HFFc6 (cell line): ENCODE results near the gene YJEFN3. TPM values are rescaled to one million over a fixed set of nuclear protein-coding genes. Genes with fewer than 3 reads are reported as not detected.

Experiments
- DNase-seq: peaks from one replicate; pipeline ENCODE4 v3.0.0-alpha.2; 2018
- H3K27ac Mint-ChIP-seq: 2 replicates; pipeline ENCODE4 v1.8.0; 2020; ENCODE audit warnings: mild to moderate bottlenecking, mixed read lengths
- H3K27me3 Mint-ChIP-seq: 2 replicates; pipeline ENCODE4 v1.8.0; 2021; ENCODE audit warnings: mild to moderate bottlenecking, moderate library complexity, mixed read lengths; ENCODE audit not compliant: insufficient read depth
- H3K36me3 Mint-ChIP-seq: 2 replicates; pipeline ENCODE4 v1.8.0; 2021; ENCODE audit warnings: low read depth, mixed read lengths
- H3K4me1 Mint-ChIP-seq: 2 replicates; pipeline ENCODE4 v1.8.0; 2020; ENCODE audit warnings: low read depth, mixed read lengths
- H3K4me3 Mint-ChIP-seq: 2 replicates; pipeline ENCODE4 v1.8.0; 2020; ENCODE audit warnings: mild to moderate bottlenecking, moderate library complexity, mixed read lengths
- H3K9me3 Mint-ChIP-seq: 2 replicates; pipeline ENCODE4 v1.8.0; 2020; ENCODE audit warnings: mild to moderate bottlenecking, mixed read lengths
- CTCF ChIP-seq: fragments of 200-600 bp; sonication (generic); IDR thresholded peaks from 2 replicates; pipeline ENCODE4 v1.5.0; 2021; ENCODE audit warnings: antibody characterized with exemption, mild to moderate bottlenecking
- total RNA-seq, 6 experiments: library from RNA; stranded (reverse); fragmentation: NEBNext Ultra II Directional; extraction: Animal tissue kit (Norgen Biotek cat#: 25700); gene quantifications; 2 replicates in 1 of 6; 3 replicates in 5 of 6; pipeline ENCODE4 v1.2.3, GENCODE V29; 2021

Gene YJEFN3
- total RNA-seq, 6 experiments from 2014 or later = 1.4 to 2.5 (median 2.0) TPM

DNA sequence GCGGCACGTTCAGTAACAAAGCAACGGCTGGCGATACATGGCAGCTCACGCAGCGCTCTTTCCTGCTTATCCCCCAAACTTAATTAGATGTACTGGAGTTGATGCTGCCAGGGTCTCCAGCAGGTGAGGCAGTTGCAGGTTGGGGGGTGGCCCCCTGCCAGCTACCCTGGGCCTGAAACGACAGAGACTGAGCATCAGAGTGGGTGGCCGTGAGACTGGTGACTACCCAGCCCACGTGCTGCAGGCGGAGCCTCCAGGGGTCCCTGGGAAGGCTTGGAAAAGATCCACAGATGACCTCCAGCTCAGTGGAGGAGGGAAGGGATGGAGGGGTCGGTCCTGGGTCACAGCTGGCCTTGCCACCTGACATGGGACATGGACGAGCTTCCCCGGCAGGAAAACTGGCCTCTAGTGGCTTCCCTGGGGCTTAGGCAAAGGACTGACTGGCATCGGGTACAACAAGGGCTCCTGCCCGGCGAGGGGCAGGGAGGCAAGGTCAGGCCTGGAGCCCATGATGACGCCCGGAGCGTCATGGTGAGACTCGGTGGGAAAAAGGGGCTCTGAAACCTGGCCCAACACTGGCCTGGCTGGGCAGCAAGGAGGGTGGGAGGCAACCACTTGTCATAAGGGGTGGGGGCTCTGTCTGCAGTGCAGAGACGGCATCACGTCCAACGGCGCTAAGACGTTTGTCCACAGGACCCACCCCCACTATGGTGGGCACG is 33.4 kb downstream of the YJEFN3 start:
- no peak for TF ChIP-seq CTCF
- DNase-seq = no peak
- no peak overlapping the region for H3K27ac Mint-ChIP-seq
- no peaks in the 10 kb centered on the region for H3K36me3 Mint-ChIP-seq
- H3K4me3 Mint-ChIP-seq = no peak overlapping the region
- peaks cover 6% of the 10 kb centered on the region for H3K4me1 Mint-ChIP-seq
- H3K9me3 Mint-ChIP-seq = no peaks in the 10 kb centered on the region
- peaks cover 5% of the 10 kb centered on the region for H3K27me3 Mint-ChIP-seq

DNA sequence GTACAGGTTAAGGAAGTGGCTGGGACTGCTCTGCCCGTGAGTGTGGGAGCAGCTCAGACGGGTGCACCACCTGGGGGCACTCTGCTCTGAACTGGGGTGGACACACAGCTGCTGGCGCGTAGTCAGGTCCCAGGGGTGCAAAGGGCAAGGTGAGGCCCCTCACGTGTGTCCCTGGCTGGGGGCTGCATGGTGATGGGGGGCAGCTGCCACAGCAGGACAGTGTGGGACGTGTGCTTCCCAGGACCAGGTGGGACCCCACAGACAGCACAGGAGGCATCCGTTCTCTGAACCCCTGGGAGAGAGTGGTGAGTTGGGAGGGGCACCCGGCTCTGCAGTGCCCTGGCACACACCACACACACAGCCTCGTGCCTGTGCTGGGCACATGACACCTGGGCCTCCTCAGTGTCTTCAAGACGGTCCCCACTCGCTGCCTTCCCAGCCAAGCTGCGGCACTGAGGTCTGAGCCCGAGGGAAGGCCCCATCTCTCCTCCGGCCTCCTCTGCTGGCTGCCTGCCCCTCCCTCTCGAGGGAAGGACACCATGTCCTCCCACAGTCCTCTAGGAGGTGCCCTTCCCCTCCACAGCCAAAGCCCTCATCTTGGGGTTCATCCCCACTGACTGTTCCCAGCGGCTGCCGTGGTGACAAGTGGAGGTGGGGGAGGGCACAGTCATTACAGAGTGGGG is 34.1 kb downstream of the YJEFN3 start:
- no peak overlapping the region for H3K27ac Mint-ChIP-seq
- DNase-seq = no peak

DNA sequence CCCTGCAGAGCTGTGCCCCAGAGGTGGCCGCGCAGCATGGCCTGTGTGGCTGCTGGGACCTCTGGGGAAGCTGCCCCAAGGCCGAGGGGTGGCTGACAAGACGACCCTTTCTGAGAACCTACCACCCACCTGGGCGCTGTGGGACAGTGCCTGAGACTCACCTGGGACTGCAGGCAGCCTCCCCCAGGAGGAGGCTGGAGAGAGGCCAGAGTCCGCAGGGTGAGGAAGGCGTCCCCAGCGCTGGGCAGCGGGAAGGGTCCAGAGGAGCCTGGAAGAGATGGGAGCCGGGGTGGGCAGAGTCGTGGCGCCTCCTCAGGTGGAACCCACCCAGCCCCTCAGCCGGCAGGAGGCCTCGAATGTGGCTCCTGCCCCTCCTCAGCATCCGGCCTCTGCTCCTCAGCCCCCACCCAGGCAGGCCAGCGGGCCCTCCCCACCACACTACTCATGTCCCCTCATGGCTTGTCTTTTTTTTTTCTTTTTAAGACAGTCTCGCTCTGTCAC is 34.7 kb downstream of the YJEFN3 start:
- H3K4me3 Mint-ChIP-seq = no peak overlapping the region
- H3K27me3 Mint-ChIP-seq = peaks cover 2% of the 10 kb centered on the region; the same call in 1 of the 2 replicates
- peaks cover 4% of the 10 kb centered on the region; the same call in 1 of the 2 replicates for H3K36me3 Mint-ChIP-seq
- TF ChIP-seq CTCF = 0 out of 2 replicates have a peak, but pooled peaks have one; percentile 7
- peaks cover under 1% of the 10 kb centered on the region; the same call in 1 of the 2 replicates for H3K9me3 Mint-ChIP-seq
- no peak overlapping the region for H3K27ac Mint-ChIP-seq
- DNase-seq = no peak
- H3K4me1 Mint-ChIP-seq = peaks cover 6% of the 10 kb centered on the region

More for the DNA sequence above, 34.1 kb downstream of the YJEFN3 start:
- Mint-ChIP-seq H3K9me3 (no peaks in the 10 kb centered on the region), H3K4me1 (peaks cover 6% of the 10 kb centered on the region), H3K36me3 (peaks cover 2% of the 10 kb centered on the region; the same call in 1 of the 2 replicates), H3K27me3 (peaks cover 5% of the 10 kb centered on the region), H3K4me3 (no peak overlapping the region)
- no peak; the same call in 1 of the 2 replicates for TF ChIP-seq CTCF

DNA sequence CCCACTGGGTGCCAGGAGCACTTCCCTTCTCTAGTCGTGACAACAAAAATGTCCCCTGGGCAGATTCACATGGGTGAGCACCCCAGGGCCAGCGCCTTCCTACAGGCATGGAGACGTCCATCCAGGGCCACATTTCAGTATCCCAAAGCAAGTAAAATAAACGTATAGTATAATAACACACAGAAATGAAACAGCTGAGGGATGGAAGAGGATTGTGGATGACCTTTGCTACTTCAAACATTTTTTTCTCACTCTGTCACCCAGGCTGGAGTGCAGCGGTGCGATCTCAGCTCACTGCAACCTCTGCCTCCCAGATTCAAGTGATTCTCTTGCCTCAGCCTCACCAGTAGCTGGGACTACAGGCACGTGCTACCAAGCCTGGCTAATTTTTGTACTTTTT is 37.6 kb downstream of the YJEFN3 start:
- TF ChIP-seq CTCF = no peak
- Mint-ChIP-seq H3K4me1 (peaks cover 18% of the 10 kb centered on the region), H3K36me3 (peaks cover 9% of the 10 kb centered on the region), H3K27me3 (no peaks in the 10 kb centered on the region), H3K4me3 (no peak overlapping the region), H3K27ac (no peak overlapping the region), H3K9me3 (peaks cover 6% of the 10 kb centered on the region)
- peak; percentile 50 for DNase-seq

- DNase-seq = no peak
- H3K27ac Mint-ChIP-seq = no peak overlapping the region
- H3K27me3 Mint-ChIP-seq = no peaks in the 10 kb centered on the region; the same call in 1 of the 2 replicates
- no peak for TF ChIP-seq CTCF
- H3K9me3 Mint-ChIP-seq = peaks cover 6% of the 10 kb centered on the region
- no peak overlapping the region for H3K4me3 Mint-ChIP-seq
- peaks cover 9% of the 10 kb centered on the region for H3K36me3 Mint-ChIP-seq
- peaks cover 18% of the 10 kb centered on the region for H3K4me1 Mint-ChIP-seq
Measured at GRCh38 chr19:19567391-19567790, 38.7 kb downstream of the YJEFN3 start.
